H7 (cell line): ENCODE results near the gene MAST1. TPM values are rescaled to one million over a fixed set of nuclear protein-coding genes. Genes with fewer than 3 reads are reported as not detected.
"Not testable (repeated sequence)": the region's sequence is repeated elsewhere in the genome, so short reads cannot be mapped to it uniquely, and the experiment has no call there.

Experiments used
- DNase-seq: peaks from one replicate; pipeline ENCODE4 v3.0.0; 2012
- H3K27me3 ChIP-seq: 2 replicates; pipeline ENCODE4 v1.6.0; 2011; ENCODE audit warnings: mild to moderate bottlenecking, low read length; ENCODE audit not compliant: control insufficient read depth, insufficient read depth
- H3K36me3 ChIP-seq: replicated peaks from 2 replicates; pipeline ENCODE4 v1.5.1; 2011; ENCODE audit warnings: low read length; ENCODE audit not compliant: control insufficient read depth, insufficient read depth
- H3K4me3 ChIP-seq: 2 replicates; pipeline ENCODE4 v1.5.1; 2011; ENCODE audit warnings: low read depth, mild to moderate bottlenecking, control low read depth, low read length, moderate library complexity; ENCODE audit not compliant: insufficient read depth
- total RNA-seq: library from RNA; depleted of rRNA; stranded (reverse); fragments of >200 nt; shearing (Covaris generic); gene quantifications from 2 replicates; pipeline ENCODE4 v1.2.3, GENCODE V29; 2014

MAST1 gene
- total RNA-seq, 1 experiment from 2014 or later: 5.5 TPM

- peak; percentile 91 for DNase-seq
- H3K27me3 ChIP-seq: peaks cover 15% of the 10 kb centered on the region
- no peak overlapping the region for H3K4me3 ChIP-seq
- peaks cover 14% of the 10 kb centered on the region for H3K36me3 ChIP-seq
Measured at GRCh38 chr19:12796146-12797071, 41.9 kb upstream of the MAST1 start.

DNA sequence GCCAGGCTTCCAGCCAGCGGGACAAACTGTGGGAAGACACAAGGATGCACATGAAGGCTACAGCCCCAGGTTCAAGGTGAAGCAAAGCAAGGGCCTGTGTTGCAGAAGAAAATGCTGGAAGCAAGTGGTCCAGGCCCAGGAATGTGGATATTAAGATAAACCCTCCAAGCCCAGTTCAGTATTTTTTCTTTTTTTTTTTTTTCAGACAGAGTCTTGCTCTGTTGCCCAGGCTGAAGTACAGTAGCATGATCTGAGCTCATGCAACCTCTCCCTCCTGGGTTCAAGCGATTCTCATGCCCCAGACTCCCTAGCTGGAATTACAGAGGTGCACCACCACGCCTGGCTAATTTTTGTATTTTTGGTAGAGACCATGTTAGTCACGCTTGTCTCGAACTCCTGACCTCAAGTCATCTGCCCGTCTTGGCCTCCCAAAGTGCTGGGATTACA, 41.2 kb upstream of the MAST1 start:
- DNase-seq: no peak
- Histone ChIP-seq H3K27me3 (peaks cover 9% of the 10 kb centered on the region), H3K4me3 (no peak overlapping the region), H3K36me3 (peaks cover 14% of the 10 kb centered on the region)

DNA sequence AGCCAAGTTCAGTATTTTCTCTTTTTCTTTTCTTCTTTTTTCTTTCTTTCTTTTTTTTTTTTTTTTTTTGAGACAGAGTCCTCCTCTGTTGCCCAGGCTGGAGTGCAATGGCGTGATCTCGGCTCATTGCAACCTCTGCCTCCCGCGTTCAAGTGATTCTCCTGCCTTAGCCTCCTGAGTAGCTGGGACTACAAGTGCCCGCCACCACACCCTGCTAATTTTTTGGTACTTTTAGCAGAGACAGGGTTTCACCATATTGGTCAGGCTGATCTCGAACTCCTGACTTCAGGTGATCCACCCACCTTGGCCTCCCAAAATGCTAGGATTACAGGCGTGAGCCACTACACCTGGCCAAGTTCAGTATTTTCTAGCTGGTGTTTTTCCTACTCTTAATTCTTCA, 40.7 kb upstream of the MAST1 start:
- H3K27me3 ChIP-seq, DNase-seq, H3K4me3 ChIP-seq: not testable (repeated sequence)
- H3K36me3 ChIP-seq: peaks cover 14% of the 10 kb centered on the region

DNA sequence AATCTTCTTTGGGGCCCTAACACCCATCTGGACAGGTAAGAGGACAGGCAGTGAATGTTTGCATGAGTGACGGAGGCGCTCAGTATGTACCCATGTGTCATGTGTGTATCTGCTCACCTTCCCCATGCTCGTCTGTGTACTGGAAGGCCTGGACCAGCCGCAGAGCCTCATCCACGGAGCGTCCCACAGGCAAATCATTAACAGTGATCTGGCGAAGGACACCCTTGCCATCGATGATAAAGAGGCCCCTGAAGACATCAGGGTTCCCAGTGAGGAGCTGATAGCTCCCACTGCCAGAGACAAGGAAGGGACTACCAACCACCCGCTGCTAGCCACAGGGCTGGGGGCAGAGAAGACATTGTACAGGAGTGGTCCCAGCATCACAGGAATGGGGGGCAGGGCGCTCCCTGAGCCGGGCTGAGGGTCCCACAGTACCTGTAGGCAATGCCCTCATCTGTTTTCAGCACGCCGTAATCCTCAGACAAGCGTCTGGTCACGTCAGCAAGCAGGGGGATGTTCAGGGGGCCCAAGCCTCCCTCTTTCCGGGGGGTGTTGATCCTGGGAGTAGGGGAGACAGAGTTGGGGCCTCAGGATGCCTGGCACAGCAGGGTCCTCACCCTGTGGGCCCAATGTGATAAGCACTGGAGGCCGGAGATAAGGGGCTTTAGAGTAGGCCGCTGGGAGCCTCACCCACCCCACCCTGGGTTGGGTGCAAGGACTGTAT, 38.4 kb upstream of the MAST1 start:
- Histone ChIP-seq H3K4me3 (no peak overlapping the region), H3K27me3 (peaks cover 9% of the 10 kb centered on the region), H3K36me3 (peaks cover 14% of the 10 kb centered on the region)
- no peak for DNase-seq

DNA sequence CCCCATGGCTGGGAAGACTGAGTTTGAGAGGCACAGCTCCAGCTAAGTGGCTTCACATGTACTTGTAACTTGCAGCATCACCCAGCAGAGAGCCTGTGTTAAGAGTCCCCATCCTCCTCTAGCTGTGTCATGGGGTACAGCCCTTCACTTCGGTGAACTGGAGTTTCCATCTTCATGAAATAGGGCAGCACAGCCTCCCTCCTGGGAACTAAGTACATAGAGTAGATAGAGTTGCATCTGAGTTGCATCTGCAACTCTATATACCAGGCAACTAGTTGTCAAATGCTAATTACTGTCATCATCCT, 37.9 kb upstream of the MAST1 start:
- Histone ChIP-seq H3K27me3 (peaks cover 9% of the 10 kb centered on the region), H3K36me3 (peaks cover 14% of the 10 kb centered on the region), H3K4me3 (peak overlapping the region; percentile 97)
- DNase-seq: no peak

DNA sequence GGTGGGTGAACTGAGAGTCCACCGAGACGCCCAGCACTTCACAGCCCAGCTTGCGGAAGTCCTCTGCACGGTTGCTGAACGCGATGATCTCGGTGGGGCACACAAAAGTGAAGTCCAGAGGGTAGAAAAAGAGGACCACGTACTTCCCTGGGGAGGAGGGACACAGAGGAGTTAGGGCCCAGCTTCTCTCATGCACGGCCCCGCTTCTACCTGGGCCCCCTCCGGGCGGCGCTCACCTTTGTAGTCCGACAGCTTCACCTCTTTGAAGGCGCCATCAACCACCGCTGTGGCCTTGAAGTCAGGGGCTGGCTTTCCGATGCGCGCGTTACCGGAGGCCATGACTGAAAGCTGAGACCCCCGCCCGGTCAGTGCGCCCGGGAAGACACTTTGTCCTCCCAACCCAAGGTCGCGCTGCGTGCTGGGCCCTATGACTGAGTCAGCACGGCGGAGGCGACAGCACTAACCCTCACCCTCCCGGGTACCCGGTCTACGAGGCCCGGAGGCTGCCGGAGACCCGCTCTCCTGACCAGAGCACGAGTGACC, 37.3 kb upstream of the MAST1 start:
- DNase-seq: peak; percentile 76
- peaks cover 14% of the 10 kb centered on the region for H3K36me3 ChIP-seq
- H3K4me3 ChIP-seq: peak overlapping the region; percentile 97
- peaks cover 9% of the 10 kb centered on the region for H3K27me3 ChIP-seq

GRCh38 chr19:12801466-12802266, 36.6 kb upstream of the MAST1 start, which contains the start of the genes PRDX2 and THSD8:
TSS of gene PRDX2 (minus strand) at chr19:12801800. CDS start at chr19:12801261, 539 bp downstream.
TSS of gene THSD8 (plus strand) at chr19:12802069. CDS start at chr19:12802072, 3 bp downstream.
- Histone ChIP-seq H3K4me3 (peak within 1 kb of the TSS; percentile 97), H3K27me3 (peaks cover 9% of the 10 kb centered on the region), H3K36me3 (peaks cover 14% of the 10 kb centered on the region)
- peak; percentile 97 for DNase-seq

- peaks cover 9% of the 10 kb centered on the region for H3K27me3 ChIP-seq
- DNase-seq: no peak
- H3K4me3 ChIP-seq: peak overlapping the region; percentile 97
- H3K36me3 ChIP-seq: peaks cover 12% of the 10 kb centered on the region
Measured at GRCh38 chr19:12802267-12803106, 35.8 kb upstream of the MAST1 start.

- Histone ChIP-seq H3K27me3 (peaks cover 9% of the 10 kb centered on the region), H3K4me3 (no peak overlapping the region), H3K36me3 (peaks cover 11% of the 10 kb centered on the region)
- DNase-seq: peak; percentile 48
Measured at GRCh38 chr19:12804051-12804450, 34.3 kb upstream of the MAST1 start.

- H3K27me3 ChIP-seq: peaks cover 9% of the 10 kb centered on the region
- peak within 1 kb of the TSS; percentile 85 for H3K4me3 ChIP-seq
- H3K36me3 ChIP-seq: peaks cover 3% of the 10 kb centered on the region
- peak; percentile 97 for DNase-seq
Measured at GRCh38 chr19:12806242-12807081, 31.9 kb upstream of the MAST1 start, which contains the start of gene RNASEH2A. TSS of gene RNASEH2A (plus strand) at chr19:12806584. CDS start at chr19:12806674, 90 bp downstream.

- no peaks in the 10 kb centered on the region for H3K27me3 ChIP-seq
- peaks cover 10% of the 10 kb centered on the region for H3K36me3 ChIP-seq
- no peak overlapping the region for H3K4me3 ChIP-seq
- no peak for DNase-seq
Measured at GRCh38 chr19:12815088-12815487, 23.2 kb upstream of the MAST1 start.

DNA sequence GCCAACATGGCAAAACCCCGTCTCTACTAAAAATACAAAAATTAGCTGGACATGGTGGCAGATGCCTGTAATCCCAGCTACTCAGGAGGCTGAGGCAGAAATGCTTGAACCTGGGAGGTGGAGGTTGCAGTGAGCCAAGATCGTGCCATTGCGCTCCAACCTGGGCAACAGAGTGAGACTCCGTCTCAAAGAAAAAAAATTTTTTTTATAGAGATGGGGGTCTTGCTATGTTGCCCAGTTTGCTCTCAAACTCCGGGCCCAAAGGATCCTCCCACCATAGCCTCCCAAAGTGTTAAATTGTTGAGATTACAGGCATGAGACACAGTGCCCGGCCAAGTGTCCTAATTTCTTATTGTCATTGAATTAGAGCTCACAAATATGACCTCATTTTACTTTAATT, 21.1 kb upstream of the MAST1 start:
- H3K36me3 ChIP-seq, H3K27me3 ChIP-seq, H3K4me3 ChIP-seq, DNase-seq: not testable (repeated sequence)

DNA sequence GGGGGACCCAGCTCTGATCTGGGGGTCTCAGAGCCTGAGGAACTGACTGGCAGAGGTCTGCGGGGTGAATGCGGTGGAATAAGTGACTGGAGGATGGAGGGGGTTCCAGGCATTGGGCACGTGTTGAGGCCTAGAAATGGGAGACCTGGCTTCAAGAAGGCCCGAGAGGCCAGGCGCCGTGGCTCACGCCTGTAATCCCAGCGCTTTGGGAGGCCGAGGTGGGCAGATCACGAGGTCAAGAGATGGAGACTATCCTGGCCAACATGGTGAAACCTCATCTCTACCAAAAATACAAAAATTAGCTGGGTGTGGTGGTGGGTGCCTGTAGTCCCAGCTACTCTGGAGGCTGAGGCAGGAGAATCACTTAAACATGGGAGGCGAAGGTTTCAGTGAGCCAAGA, 20.5 kb upstream of the MAST1 start:
- H3K27me3 ChIP-seq, DNase-seq, H3K36me3 ChIP-seq, H3K4me3 ChIP-seq: not testable (repeated sequence)
